EH (cell line): Measurements from ENCODE around the gene OR2L8.
"Not testable (repeated sequence)": the region's sequence is repeated elsewhere in the genome, so short reads cannot be mapped to it uniquely, and the experiment has no call there.

Source experiments
- DNase-seq: peaks from one replicate; pipeline ENCODE4 v3.0.0-alpha.2; 2015; ENCODE audit warnings: low read depth

The OR2L8 gene

GRCh38 chr1:247948558-247948957 lies at the start of gene OR2L8:
TSS of gene OR2L8 (plus strand) at chr1:247948858. CDS start at chr1:247948858, 0 bp downstream.
- no peak for DNase-seq

GRCh38 chr1:247904122-247904521 lies 44.5 kb upstream of the OR2L8 start:
- no peak for DNase-seq

- no peak for DNase-seq
Measured at GRCh38 chr1:247905181-247905580, 43.5 kb upstream of the OR2L8 start.

- DNase-seq: no peak
Measured at GRCh38 chr1:247905910-247906503, 42.7 kb upstream of the OR2L8 start.

GRCh38 chr1:247906504-247907047 lies 42.1 kb upstream of the OR2L8 start:
- peak; percentile 3 for DNase-seq

GRCh38 chr1:247908766-247909165 lies 39.9 kb upstream of the OR2L8 start:
- no peak for DNase-seq

GRCh38 chr1:247913786-247914185 lies 34.9 kb upstream of the OR2L8 start:
- DNase-seq: no peak

- no peak for DNase-seq
Measured at GRCh38 chr1:247914941-247915662, 33.6 kb upstream of the OR2L8 start.

- DNase-seq: no peak
Measured at GRCh38 chr1:247919952-247920351, 28.7 kb upstream of the OR2L8 start, which contains the start of gene OR2T8. TSS of gene OR2T8 (plus strand) at chr1:247920252. CDS start at chr1:247921018, 766 bp downstream.

- DNase-seq: no peak
Measured at GRCh38 chr1:247923941-247924340, 24.7 kb upstream of the OR2L8 start.

- no peak for DNase-seq
Measured at GRCh38 chr1:247924868-247925267, 23.8 kb upstream of the OR2L8 start, which contains the start of gene OR2AJ1. TSS of gene OR2AJ1 (plus strand) at chr1:247924889. CDS start at chr1:247933769, 8,880 bp downstream.

GRCh38 chr1:247933989-247934388 lies 14.7 kb upstream of the OR2L8 start:
- DNase-seq: no peak

- DNase-seq: no peak
Measured at GRCh38 chr1:247935781-247936180, 12.9 kb upstream of the OR2L8 start.

GRCh38 chr1:247936415-247936814 lies 12.2 kb upstream of the OR2L8 start:
- DNase-seq: no peak

GRCh38 chr1:247936965-247937734 lies 11.5 kb upstream of the OR2L8 start:
- not testable (repeated sequence) for DNase-seq

- no peak for DNase-seq
Measured at GRCh38 chr1:247942624-247943023, 6.0 kb upstream of the OR2L8 start.

GRCh38 chr1:247953408-247953807 lies 4.8 kb downstream of the OR2L8 start:
- DNase-seq: no peak

- no peak for DNase-seq
Measured at GRCh38 chr1:247961791-247962190, 13.1 kb downstream of the OR2L8 start.

GRCh38 chr1:247962911-247963588 lies 14.4 kb downstream of the OR2L8 start:
- DNase-seq: no peak

- DNase-seq: no peak
Measured at GRCh38 chr1:247964933-247965332, 16.3 kb downstream of the OR2L8 start, which contains the start of gene OR2AK2. TSS of gene OR2AK2 (plus strand) at chr1:247965233. CDS start at chr1:247965377, 144 bp downstream.

- no peak for DNase-seq
Measured at GRCh38 chr1:247966532-247967204, 18.0 kb downstream of the OR2L8 start.
